ENCODE measurements around the gene CHID1.

DNA sequence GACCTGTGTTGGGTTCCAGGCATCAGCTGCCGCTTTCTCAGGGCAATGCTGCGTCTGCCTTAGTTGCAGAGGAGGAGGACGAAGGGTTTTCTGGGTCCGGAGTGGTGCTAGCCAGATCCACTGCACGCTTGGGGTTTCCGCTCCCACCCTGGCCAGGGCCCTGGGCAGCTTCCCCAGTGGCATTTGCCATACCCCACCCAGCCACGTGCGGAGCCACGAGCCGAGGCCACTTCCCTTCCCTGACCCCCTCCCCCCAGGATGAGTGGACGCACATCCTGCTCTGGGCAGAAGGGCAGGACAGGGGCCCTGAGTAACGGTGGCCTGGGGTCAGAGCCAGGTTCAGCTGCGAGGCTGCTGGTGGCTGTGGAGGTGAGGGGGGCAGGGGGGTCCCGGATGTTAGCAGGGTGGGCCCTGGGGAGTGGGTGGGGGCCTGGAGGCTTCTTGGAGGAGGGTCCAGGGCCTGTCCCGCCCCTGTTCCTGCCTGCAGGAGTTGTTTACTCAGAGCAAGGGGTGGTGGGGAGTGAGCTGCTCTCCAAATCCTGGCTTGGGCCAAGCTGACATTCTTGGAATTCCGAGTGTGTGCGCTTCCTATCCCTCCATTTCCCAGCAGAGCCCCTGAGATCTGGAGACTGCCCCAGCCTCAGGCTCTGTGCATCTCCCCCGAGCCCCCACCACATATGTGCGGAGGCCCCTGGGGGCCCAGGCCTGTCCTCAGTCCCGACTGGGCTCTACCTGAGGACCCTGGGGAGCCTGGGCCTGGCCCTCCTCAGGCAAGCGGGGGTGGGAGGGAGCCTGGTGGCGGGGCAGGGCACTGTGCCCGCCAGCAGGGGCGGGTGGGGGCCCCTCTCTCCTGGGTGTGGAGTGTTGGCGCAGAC, 66.6 kb downstream of the CHID1 start:
- TF ChIP-seq, protein P1, sequence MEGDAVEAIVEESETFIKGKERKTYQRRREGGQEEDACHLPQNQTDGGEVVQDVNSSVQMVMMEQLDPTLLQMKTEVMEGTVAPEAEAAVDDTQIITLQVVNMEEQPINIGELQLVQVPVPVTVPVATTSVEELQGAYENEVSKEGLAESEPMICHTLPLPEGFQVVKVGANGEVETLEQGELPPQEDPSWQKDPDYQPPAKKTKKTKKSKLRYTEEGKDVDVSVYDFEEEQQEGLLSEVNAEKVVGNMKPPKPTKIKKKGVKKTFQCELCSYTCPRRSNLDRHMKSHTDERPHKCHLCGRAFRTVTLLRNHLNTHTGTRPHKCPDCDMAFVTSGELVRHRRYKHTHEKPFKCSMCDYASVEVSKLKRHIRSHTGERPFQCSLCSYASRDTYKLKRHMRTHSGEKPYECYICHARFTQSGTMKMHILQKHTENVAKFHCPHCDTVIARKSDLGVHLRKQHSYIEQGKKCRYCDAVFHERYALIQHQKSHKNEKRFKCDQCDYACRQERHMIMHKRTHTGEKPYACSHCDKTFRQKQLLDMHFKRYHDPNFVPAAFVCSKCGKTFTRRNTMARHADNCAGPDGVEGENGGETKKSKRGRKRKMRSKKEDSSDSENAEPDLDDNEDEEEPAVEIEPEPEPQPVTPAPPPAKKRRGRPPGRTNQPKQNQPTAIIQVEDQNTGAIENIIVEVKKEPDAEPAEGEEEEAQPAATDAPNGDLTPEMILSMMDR (IDR thresholded peaks at IDR 0.05; ENCODE audit: insufficient read depth, low read depth, low read length) = no peak
- no peak for TF ChIP-seq EZH2 (IDR thresholded peaks at IDR 0.05; ENCODE audit: insufficient read depth, low read length)

All from astrocyte (in vitro differentiated cells and primary cell).